Bronchial epithelial cell (primary cell): Measurements from ENCODE around the gene LRMDA. TPM values are rescaled to one million over a fixed set of nuclear protein-coding genes. Genes with fewer than 3 reads are reported as not detected.
A peak's percentile ranks its signal among the peaks of the same experiment; 100 is the strongest.

ENCODE experiments used
- DNase-seq: peaks from one replicate; pipeline ENCODE4 v3.0.0-alpha.2; 2010; ENCODE audit warnings: low read depth
- FAIRE-seq: peaks from 2 replicates; lab custom pipeline; 2011; peaks lifted over from hg19 to GRCh38; lab: Jason Lieb, UNC
- H3K27me3 ChIP-seq: 2 replicates; pipeline ENCODE4 v1.5.1; 2011; ENCODE audit warnings: low read length; ENCODE audit not compliant: control insufficient read depth, insufficient read depth
- H3K36me3 ChIP-seq: 2 replicates; pipeline ENCODE4 v1.5.1; 2011; ENCODE audit warnings: low read length; ENCODE audit not compliant: control insufficient read depth, insufficient read depth
- H3K4me3 ChIP-seq: 2 replicates; pipeline ENCODE4 v1.5.1; 2011; ENCODE audit warnings: mild to moderate bottlenecking, low read depth, low read length, control low read depth
- total RNA-seq: library from RNA; depleted of rRNA; stranded (reverse); fragments of >200 nt; gene quantifications from 2 replicates; pipeline ENCODE4 v1.2.1, GENCODE V29; 2014
- TF ChIP-seq, protein P1 (sequence below): IDR thresholded peaks from 2 replicates; pipeline ENCODE4 v1.5.1; 2011; ENCODE audit warnings: mild to moderate bottlenecking, moderate library complexity, low read length, control low read depth, inconsistent platforms; ENCODE audit not compliant: insufficient read depth, severe bottlenecking

Gene LRMDA
- total RNA-seq, 1 donor from 2014 or later: 1.6 TPM

DNA sequence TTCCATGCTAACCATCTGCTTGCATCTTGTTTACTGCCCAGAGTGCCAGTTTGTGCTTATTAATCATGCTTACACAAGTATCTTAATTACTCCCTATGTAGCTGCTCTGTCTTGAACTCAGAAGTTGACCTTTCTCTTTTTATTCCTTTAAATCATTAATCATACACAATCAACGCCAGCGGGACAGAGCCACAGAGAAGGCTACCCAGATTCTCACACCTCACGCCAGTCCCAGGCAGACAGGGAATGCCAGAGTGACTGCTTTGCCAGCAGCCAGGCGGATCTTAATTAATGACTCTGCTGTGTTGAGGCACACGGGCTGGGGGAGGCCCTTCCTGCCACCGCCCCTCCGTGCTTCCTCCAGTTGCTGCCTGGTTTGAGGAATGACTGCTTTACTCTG is 229.4 kb downstream of the LRMDA start:
- TF ChIP-seq, protein P1, sequence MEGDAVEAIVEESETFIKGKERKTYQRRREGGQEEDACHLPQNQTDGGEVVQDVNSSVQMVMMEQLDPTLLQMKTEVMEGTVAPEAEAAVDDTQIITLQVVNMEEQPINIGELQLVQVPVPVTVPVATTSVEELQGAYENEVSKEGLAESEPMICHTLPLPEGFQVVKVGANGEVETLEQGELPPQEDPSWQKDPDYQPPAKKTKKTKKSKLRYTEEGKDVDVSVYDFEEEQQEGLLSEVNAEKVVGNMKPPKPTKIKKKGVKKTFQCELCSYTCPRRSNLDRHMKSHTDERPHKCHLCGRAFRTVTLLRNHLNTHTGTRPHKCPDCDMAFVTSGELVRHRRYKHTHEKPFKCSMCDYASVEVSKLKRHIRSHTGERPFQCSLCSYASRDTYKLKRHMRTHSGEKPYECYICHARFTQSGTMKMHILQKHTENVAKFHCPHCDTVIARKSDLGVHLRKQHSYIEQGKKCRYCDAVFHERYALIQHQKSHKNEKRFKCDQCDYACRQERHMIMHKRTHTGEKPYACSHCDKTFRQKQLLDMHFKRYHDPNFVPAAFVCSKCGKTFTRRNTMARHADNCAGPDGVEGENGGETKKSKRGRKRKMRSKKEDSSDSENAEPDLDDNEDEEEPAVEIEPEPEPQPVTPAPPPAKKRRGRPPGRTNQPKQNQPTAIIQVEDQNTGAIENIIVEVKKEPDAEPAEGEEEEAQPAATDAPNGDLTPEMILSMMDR: no peak
- FAIRE-seq (no peak), DNase-seq (no peak)
- no peaks in the 10 kb centered on the region for H3K36me3 ChIP-seq
- H3K4me3 ChIP-seq: no peak overlapping the region
- peaks cover 2% of the 10 kb centered on the region for H3K27me3 ChIP-seq

DNA sequence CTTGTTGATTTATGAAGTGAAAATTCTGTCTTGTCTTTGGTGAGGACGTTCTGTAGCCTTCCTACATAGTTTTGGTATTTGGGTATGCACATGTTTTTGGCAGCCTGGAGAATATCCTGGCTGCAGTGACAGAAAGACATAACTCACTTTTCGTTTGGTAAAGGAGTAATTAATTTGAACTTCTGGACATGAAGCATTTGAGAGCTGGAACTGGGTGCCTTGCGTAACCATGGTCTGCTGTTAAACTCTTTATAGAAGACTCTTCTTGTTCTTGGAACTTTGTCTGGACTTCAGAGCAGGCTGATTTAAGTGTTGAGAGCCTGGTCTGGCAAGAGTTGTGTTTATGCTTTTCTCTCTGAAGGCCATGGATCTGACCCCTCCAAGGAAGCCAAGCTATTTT is 231.3 kb downstream of the LRMDA start:
- no peak for DNase-seq
- FAIRE-seq: no peak
- Histone ChIP-seq H3K36me3 (no peaks in the 10 kb centered on the region), H3K27me3 (peaks cover 2% of the 10 kb centered on the region), H3K4me3 (no peak overlapping the region)
- TF ChIP-seq, protein P1: no peak

DNA sequence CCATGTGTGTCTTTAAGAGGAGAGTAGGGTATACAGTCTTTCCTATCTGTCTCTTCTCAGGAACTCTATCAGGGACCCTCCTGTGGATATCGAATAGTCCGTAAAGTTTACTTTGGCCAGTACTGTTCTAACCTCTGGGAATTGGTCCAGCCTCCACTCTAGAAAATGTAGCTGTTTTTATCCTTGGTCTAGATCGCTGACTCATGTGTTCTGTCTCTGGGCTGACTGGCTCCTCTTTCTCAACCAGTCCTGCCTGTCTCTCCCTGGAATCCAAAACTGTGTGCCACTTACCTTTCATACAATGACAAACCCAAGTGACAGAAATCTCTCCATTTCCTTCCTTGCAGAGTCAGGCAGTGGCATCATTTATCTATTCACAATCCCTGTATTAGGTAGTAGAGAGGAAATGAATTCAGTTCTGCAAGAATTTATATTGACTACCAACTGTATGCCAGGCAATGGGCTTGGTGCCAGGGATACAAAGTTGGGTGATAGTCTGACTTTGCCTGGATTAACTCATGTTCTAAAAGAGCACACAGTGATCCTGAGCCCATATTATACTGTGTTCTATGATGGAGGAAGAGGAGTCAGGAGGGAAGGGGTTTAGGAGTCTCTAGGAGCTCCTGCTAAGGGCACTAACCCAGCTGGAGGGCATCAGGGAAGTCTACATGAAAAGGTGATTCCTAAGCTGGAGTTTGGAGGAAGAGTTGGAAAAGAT is 232.7 kb downstream of the LRMDA start:
- TF ChIP-seq, protein P1: no peak
- no peak overlapping the region for H3K4me3 ChIP-seq
- no peak for FAIRE-seq
- no peaks in the 10 kb centered on the region for H3K36me3 ChIP-seq
- peaks cover 2% of the 10 kb centered on the region for H3K27me3 ChIP-seq
- peak; percentile 35 for DNase-seq

DNA sequence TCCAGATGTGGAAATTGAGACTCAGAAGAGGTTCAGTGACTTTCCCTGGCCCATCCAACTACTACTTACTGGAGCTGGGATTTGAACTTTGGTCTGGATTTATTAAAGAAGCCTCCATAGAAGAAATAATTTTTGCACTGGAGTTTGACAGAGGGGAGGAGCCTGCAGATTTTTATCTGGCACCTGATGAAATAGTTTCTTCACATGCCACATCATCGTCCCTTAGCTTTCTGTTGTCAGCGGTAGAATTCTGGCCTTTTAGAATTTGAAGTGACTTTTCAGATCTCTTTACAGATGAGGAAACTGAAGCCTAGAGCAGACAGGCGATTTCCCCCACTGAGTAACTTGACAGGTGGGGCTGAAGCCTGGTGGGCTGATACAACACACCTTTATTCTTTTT is 233.5 kb downstream of the LRMDA start:
- Histone ChIP-seq H3K27me3 (no peaks in the 10 kb centered on the region), H3K36me3 (no peaks in the 10 kb centered on the region), H3K4me3 (no peak overlapping the region)
- DNase-seq (no peak), FAIRE-seq (no peak)
- TF ChIP-seq, protein P1: no peak

DNA sequence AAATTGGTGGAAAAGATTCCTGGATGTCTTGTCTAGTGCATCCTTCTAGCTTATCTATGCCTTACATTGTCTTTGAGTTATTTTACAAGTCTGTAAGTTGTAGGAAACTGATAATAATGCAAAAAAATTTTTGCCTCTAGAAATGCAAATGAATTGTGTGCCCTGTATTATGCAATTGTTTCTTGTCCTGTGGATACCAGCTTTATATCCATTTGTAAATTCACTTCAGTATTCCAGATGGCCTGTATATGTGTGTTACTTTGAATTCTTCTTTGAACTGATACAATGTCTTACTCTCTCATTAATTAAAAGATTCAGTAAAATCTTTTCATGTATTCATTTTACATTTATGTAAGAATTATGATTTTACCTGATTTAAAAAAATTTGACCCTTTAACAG is 234.3 kb downstream of the LRMDA start:
- no peak for DNase-seq
- TF ChIP-seq, protein P1: no peak
- no peaks in the 10 kb centered on the region for H3K27me3 ChIP-seq

More for the DNA sequence above, 234.3 kb downstream of the LRMDA start:
- Histone ChIP-seq H3K36me3 (no peaks in the 10 kb centered on the region), H3K4me3 (no peak overlapping the region)
- FAIRE-seq: no peak
